Vagina (tissue), 2 donors: ENCODE data around the gene NDUFA3. TPM values are rescaled to one million over a fixed set of nuclear protein-coding genes. Genes with fewer than 3 reads are reported as not detected.

Experiments used
- DNase-seq, 2 donors: peaks; one replicate each; pipeline ENCODE4 v3.0.0-alpha.2; 2017; ENCODE audit errors: extremely low spot score in 2 of 2
- H3K27ac ChIP-seq: fragments of 200-600 bp; sonication (generic); one replicate; pipeline ENCODE4 v1.5.1; 2019
- H3K27me3 ChIP-seq: fragments of 200-600 bp; sonication (generic); one replicate; pipeline ENCODE4 v1.5.1; 2019
- H3K36me3 ChIP-seq, 2 donors: fragments of 200-600 bp; sonication (generic); one replicate each; pipeline ENCODE4 v1.5.1; 2017 to 2019
- H3K4me1 ChIP-seq: fragments of 200-600 bp; sonication (generic); one replicate; pipeline ENCODE4 v1.5.1; 2019
- H3K4me3 ChIP-seq, 2 donors: fragments of 200-600 bp; sonication (generic); 1 replicate in 1 of 2; 2 replicates in 1 of 2; pipeline ENCODE4 v1.5.1; 2016 to 2019
- H3K9me3 ChIP-seq: fragments of 200-600 bp; sonication (generic); one replicate; pipeline ENCODE4 v1.5.1; 2019
- POLR2A ChIP-seq, 2 donors: fragments of 450-650 bp; IDR thresholded peaks; one replicate each; pipeline ENCODE4 v1.6.1; 2017; ENCODE audit warnings: antibody characterized with exemption in 2 of 2, mild to moderate bottlenecking in 2 of 2, moderate library complexity in 2 of 2
- POLR2AphosphoS5 ChIP-seq, 2 donors: sonication (generic); formaldehyde crosslinking; IDR thresholded peaks; one replicate each; pipeline ENCODE4 v1.9.0; 2017; ENCODE audit warnings: antibody characterized with exemption in 2 of 2, mild to moderate bottlenecking in 2 of 2, low read depth in 1 of 2; ENCODE audit not compliant: insufficient read depth in 1 of 2
- intact Hi-C: fragments of 100-400 bp; cut with DNase I; formaldehyde crosslinking; loops from one replicate; pipeline ENCODE4 v1.15.1; 2023
- total RNA-seq: library from RNA; depleted of rRNA; stranded (reverse); fragments of >200 nt; gene quantifications from one replicate; pipeline ENCODE4 v1.2.3, GENCODE V29; 2016
- TF ChIP-seq, protein P1 (sequence below), 3 experiments: fragments of 450-650 bp in 2 of 3; fragments of 200-600 bp in 1 of 3; sonication (generic) in 1 of 3; IDR thresholded peaks; one replicate each; pipeline ENCODE4 v1.5.1; 2017 to 2019; ENCODE audit warnings: antibody characterized with exemption in 3 of 3, mild to moderate bottlenecking in 2 of 3, moderate library complexity in 2 of 3

NDUFA3 gene
- total RNA-seq, 1 donor from 2014 or later: 79.3 TPM

DNA sequence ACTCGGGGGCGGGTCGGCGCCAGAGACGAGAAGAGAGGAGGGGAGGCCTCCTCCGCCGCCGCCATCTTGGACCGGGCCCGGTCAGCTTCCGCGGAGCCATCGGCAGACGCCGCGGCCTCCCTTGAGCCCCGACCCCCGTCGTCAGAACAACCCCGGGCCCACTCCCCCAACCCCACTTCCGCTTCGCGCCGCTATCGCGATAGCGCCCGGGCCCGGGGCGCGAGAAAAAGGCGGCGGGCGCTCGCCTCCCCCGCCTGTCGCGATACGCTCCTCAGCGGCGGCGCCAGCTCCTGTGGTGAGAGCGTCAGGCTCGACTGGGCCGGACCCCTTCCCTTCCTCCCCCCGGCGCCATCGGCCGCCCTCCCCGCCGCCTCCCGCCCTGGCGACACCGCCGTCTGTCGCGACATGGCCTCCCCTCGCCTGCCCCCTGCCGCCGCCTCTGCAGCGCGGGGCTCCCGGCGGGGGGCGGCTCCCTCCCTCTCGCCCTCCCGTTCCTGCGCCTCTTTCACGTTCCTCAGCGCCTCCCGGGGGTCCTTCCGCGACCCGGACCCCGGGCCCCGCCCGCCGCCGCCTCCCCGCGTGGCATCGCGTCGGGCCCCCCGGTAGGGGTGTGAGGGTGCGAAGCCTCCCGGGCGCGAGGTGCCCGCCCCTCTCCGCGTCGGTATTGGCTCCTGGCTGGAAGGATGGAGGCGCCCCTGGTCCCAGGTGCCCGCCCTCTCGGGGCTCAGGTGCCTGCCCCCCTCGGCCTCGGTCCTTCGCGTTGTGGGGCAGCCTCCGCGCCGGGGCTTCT is 35.2 kb downstream of the NDUFA3 start, which contains the start of gene CNOT3:
TSS of gene CNOT3 (plus strand) at position 64 of the 790 bp plus-strand sequence. CDS start 5,217 bp downstream, outside the sequence.
- H3K27ac ChIP-seq: peak within 1 kb of the TSS; percentile 89
- intact Hi-C loops: no loop called here
- H3K27me3 ChIP-seq: no peaks in the 10 kb centered on the region
- peaks cover 0 to 6% of the 10 kb centered on the region in 2 donors for H3K36me3 ChIP-seq
- peaks cover 50% of the 10 kb centered on the region for H3K4me1 ChIP-seq
- no peak for DNase-seq
- peak within 1 kb of the TSS; percentile 78 to 88 for H3K4me3 ChIP-seq
- no peaks in the 10 kb centered on the region for H3K9me3 ChIP-seq
- TF ChIP-seq, protein P1, sequence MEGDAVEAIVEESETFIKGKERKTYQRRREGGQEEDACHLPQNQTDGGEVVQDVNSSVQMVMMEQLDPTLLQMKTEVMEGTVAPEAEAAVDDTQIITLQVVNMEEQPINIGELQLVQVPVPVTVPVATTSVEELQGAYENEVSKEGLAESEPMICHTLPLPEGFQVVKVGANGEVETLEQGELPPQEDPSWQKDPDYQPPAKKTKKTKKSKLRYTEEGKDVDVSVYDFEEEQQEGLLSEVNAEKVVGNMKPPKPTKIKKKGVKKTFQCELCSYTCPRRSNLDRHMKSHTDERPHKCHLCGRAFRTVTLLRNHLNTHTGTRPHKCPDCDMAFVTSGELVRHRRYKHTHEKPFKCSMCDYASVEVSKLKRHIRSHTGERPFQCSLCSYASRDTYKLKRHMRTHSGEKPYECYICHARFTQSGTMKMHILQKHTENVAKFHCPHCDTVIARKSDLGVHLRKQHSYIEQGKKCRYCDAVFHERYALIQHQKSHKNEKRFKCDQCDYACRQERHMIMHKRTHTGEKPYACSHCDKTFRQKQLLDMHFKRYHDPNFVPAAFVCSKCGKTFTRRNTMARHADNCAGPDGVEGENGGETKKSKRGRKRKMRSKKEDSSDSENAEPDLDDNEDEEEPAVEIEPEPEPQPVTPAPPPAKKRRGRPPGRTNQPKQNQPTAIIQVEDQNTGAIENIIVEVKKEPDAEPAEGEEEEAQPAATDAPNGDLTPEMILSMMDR (IDR thresholded peaks at IDR 0.05): no peak
- TF ChIP-seq POLR2AphosphoS5 (IDR thresholded peaks at IDR 0.05; ENCODE audit: insufficient read depth in 1 of 2, low read depth in 1 of 2) (peak in 1 of 2 donors; percentile 94), POLR2A (IDR thresholded peaks at IDR 0.05) (peak; percentile 88 to 96)

DNA sequence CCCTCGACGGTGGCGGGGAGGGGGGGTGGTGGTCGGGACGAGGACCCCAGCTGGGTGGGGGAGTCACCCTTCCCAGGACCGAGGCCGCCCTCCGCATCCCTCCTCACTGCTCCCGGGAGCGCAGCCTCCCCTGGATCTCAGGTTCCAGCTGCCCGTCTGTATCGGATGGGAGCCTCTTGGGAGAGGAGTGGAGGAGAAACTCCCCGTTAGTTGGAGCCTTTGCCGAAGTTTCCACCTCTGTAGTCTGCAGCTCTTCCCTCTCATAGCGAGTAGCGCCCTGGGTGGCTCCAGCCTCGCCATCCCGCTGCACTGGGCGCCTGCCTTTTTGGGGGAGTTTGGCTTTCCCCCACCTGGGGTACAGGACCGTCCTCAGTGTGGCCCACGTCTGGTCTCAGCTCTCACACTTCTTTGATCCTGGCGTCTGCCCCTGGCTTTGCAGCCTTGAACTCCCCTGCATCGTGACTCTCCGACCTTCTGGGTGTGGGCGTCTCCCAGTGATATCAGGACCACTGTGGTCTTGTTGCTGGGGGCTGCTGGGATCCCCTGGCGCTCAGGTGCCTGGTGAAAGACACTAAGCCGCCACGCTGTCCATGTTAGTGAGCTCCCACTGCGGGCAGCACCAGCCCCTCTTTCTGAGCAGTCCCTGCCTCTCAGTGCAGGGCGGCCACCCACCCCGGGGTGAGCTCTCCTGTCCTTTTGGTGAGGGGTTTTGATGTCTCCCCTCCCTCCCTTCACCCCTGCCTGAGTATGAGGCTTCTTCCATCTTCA is 36.0 kb downstream of the NDUFA3 start:
- no peaks in the 10 kb centered on the region for H3K9me3 ChIP-seq
- intact Hi-C loops: no loop called here
- TF ChIP-seq POLR2AphosphoS5 (IDR thresholded peaks at IDR 0.05; ENCODE audit: insufficient read depth in 1 of 2, low read depth in 1 of 2) (no peak), POLR2A (IDR thresholded peaks at IDR 0.05) (no peak)
- TF ChIP-seq, protein P1 (IDR thresholded peaks at IDR 0.05): no peak
- no peaks in the 10 kb centered on the region for H3K27me3 ChIP-seq
- H3K4me1 ChIP-seq: peaks cover 50% of the 10 kb centered on the region
- peak overlapping the region; percentile 78 to 88 for H3K4me3 ChIP-seq
- no peak for DNase-seq
- peaks cover 0 to 14% of the 10 kb centered on the region in 2 donors for H3K36me3 ChIP-seq
- H3K27ac ChIP-seq: peak overlapping the region; percentile 89

DNA sequence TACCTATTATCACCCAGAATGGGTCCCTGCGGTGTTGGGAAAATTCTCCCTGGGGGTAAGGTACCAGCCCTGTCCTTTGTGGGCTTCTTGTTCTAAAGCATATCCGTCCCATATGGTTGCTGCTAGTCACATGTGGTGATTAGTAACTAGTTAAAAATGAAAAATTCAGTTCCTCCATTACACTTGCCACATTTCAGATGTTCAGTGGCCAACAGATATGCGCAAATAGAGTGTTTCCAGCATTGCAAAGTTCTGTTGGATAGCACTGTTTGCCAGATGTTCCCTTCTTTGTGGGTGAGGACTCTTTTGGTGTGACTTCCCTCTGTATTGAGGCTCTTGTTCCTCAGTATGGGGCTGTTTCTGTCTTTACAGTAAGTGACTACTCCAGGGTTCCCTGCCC is 38.7 kb downstream of the NDUFA3 start:
- TF ChIP-seq POLR2AphosphoS5 (IDR thresholded peaks at IDR 0.05; ENCODE audit: insufficient read depth in 1 of 2, low read depth in 1 of 2) (no peak), POLR2A (IDR thresholded peaks at IDR 0.05) (no peak)
- TF ChIP-seq, protein P1 (IDR thresholded peaks at IDR 0.05): no peak
- Histone ChIP-seq H3K27me3 (no peaks in the 10 kb centered on the region), H3K36me3 (peaks cover 0 to 40% of the 10 kb centered on the region in 2 donors), H3K27ac (no peak overlapping the region), H3K4me3 (no peak overlapping the region), H3K9me3 (no peaks in the 10 kb centered on the region), H3K4me1 (peaks cover 41% of the 10 kb centered on the region)
- DNase-seq: no peak
- intact Hi-C loops: no loop called here

DNA sequence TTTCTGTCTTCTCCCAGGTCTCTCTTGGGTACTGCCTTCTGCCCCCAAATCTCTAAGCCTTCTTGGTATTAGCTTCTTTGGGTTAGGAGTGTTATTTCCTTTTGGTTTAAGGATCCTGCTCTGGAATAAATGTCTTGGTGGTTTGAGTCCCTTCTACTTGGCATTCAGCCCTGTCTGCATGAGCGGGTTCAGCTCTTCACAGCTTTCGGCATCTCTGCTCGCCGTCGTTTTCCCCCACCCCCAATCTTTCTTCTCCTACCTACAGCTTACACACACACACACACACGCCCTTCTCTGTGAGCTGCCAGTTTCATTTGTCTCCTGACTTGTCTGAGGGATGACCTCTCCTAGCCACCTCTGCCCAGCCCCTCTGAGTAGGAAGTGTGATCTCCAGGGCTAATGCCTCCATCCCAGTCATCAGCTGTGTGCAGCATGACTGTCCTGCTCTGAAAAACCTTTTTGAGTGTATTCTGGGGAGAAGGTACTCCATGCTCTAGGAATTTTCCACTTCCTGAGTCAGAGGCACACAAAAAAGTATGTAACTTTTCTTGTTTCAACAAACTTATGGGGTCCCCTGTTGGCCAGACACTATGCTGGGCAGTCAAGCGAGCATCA is 39.6 kb downstream of the NDUFA3 start:
- no peak for DNase-seq
- no peak overlapping the region for H3K4me3 ChIP-seq
- no peaks in the 10 kb centered on the region for H3K9me3 ChIP-seq
- intact Hi-C loops: no loop called here
- H3K36me3 ChIP-seq: peaks cover 0 to 50% of the 10 kb centered on the region in 2 donors
- H3K4me1 ChIP-seq: peaks cover 38% of the 10 kb centered on the region
- H3K27ac ChIP-seq: no peak overlapping the region
- TF ChIP-seq POLR2A (IDR thresholded peaks at IDR 0.05) (no peak), POLR2AphosphoS5 (IDR thresholded peaks at IDR 0.05; ENCODE audit: insufficient read depth in 1 of 2, low read depth in 1 of 2) (no peak)
- TF ChIP-seq, protein P1 (IDR thresholded peaks at IDR 0.05): no peak
- no peaks in the 10 kb centered on the region for H3K27me3 ChIP-seq
